Gastrocnemius medialis (tissue), 4 donors: ENCODE results near the gene CDK18.

Experiments
- POLR2A ChIP-seq, 2 donors: fragments of 450-650 bp; IDR thresholded peaks; one replicate each; pipeline ENCODE4 v1.6.1; 2017; ENCODE audit warnings: antibody characterized with exemption in 2 of 2, mild to moderate bottlenecking in 2 of 2, moderate library complexity in 2 of 2
- TF ChIP-seq, protein P1 (sequence below), 5 experiments: fragments of 450-650 bp in 3 of 5; fragments of 200-600 bp in 2 of 5; sonication (generic) in 2 of 5; IDR thresholded peaks in 4 of 5; conservative IDR thresholded peaks in 1 of 5; 1 replicate in 4 of 5; 2 replicates in 1 of 5; pipeline ENCODE4 v1.5.1; 2016 to 2019; ENCODE audit warnings: antibody characterized with exemption in 5 of 5, mild to moderate bottlenecking in 3 of 5, moderate library complexity in 3 of 5

DNA sequence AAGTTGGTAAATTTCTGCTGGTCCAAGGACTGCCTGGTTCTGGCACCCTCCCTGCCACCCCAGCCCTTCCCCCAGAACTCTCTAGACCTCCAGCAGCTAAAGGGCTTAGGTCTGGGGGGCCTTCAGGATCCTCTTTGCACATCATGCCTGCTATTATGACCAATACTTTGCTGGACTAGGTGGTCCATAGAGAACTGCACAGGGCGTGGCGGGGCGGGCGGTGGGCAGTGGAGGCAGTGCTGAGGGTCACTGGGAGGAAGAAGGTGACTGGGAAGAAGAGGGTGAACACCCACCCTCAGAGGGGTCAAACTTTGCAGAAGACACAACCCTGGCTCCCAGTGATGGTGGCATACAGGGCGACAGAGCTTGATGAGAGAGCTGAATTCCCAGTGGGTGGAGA is 18.2 kb downstream of the CDK18 start:
- TF ChIP-seq, protein P1, sequence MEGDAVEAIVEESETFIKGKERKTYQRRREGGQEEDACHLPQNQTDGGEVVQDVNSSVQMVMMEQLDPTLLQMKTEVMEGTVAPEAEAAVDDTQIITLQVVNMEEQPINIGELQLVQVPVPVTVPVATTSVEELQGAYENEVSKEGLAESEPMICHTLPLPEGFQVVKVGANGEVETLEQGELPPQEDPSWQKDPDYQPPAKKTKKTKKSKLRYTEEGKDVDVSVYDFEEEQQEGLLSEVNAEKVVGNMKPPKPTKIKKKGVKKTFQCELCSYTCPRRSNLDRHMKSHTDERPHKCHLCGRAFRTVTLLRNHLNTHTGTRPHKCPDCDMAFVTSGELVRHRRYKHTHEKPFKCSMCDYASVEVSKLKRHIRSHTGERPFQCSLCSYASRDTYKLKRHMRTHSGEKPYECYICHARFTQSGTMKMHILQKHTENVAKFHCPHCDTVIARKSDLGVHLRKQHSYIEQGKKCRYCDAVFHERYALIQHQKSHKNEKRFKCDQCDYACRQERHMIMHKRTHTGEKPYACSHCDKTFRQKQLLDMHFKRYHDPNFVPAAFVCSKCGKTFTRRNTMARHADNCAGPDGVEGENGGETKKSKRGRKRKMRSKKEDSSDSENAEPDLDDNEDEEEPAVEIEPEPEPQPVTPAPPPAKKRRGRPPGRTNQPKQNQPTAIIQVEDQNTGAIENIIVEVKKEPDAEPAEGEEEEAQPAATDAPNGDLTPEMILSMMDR (IDR thresholded peaks at IDR 0.05 in 4 of 5, conservative IDR thresholded peaks at IDR 0.05 in 1 of 5) = no peak
- TF ChIP-seq POLR2A (IDR thresholded peaks at IDR 0.05) = no peak
